ENCODE data around the gene TXNRD2. TPM values are rescaled to one million over a fixed set of nuclear protein-coding genes. Genes with fewer than 3 reads are reported as not detected.

The TXNRD2 gene
- total RNA-seq, 4 donors from 2014 or later, result 8.0 to 11.3 (median 10.4) TPM

- Histone ChIP-seq H3K4me1 (peaks cover 0 to 5% (median 0%) of the 10 kb centered on the region in 3 donors), H3K27me3 (no peaks in the 10 kb centered on the region), H3K4me3 (no peak overlapping the region), H3K27ac (no peak overlapping the region), H3K36me3 (peaks cover 0 to 75% (median 0%) of the 10 kb centered on the region in 3 donors), H3K9me3 (no peaks in the 10 kb centered on the region)
- TF ChIP-seq POLR2A (IDR thresholded peaks at IDR 0.05), result no peak
- TF ChIP-seq, protein P1, sequence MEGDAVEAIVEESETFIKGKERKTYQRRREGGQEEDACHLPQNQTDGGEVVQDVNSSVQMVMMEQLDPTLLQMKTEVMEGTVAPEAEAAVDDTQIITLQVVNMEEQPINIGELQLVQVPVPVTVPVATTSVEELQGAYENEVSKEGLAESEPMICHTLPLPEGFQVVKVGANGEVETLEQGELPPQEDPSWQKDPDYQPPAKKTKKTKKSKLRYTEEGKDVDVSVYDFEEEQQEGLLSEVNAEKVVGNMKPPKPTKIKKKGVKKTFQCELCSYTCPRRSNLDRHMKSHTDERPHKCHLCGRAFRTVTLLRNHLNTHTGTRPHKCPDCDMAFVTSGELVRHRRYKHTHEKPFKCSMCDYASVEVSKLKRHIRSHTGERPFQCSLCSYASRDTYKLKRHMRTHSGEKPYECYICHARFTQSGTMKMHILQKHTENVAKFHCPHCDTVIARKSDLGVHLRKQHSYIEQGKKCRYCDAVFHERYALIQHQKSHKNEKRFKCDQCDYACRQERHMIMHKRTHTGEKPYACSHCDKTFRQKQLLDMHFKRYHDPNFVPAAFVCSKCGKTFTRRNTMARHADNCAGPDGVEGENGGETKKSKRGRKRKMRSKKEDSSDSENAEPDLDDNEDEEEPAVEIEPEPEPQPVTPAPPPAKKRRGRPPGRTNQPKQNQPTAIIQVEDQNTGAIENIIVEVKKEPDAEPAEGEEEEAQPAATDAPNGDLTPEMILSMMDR (IDR thresholded peaks at IDR 0.05), result no peak
- DNase-seq, result no peak
- intact Hi-C loops (cut with DNase I), result no loop called here
- WGBS, 2 donors, result 67 to 91% methylated on average over 7 of the region's 7 CpGs
Observed at GRCh38 chr22:19904935-19905334, 36.7 kb downstream of the TXNRD2 start.

DNA sequence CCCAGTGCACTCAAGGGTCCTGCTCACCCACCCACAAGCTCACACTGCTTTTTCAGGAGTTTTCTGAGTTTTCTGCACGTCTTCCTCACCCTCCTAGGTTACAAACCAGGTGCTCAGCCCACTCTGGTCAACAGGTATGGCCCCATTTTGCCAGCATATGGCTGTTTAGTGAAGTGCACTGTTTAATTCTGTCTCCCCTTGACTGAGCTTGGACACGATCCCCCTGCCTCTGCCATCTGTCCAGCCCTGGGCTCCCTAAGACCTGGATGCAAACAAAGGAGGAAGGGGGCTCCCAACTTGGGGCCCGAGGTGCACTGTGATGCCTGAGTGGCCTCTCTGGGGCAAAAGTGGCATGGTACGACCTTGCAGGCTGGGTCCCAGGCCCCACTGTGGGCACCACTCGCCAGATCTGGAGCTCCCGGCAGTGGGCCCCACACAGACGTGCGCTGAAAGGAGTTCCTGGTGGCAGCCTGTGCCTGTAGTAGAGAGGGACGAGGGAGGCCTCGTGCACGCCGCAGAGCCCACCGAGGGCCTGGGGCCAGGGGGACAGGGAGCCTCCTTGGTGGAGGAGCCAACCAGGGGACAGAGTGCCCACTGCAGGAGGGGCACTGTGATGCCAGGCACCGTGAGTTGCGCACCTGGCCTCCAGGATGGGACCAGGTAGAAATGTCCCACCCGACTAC lies 37.3 kb downstream of the TXNRD2 start:
- no peaks in the 10 kb centered on the region for H3K27me3 ChIP-seq
- TF ChIP-seq POLR2A (IDR thresholded peaks at IDR 0.05), result no peak
- TF ChIP-seq, protein P1 (IDR thresholded peaks at IDR 0.05), result no peak
- H3K4me1 ChIP-seq, result peaks cover 0 to 5% (median 0%) of the 10 kb centered on the region in 3 donors
- H3K4me3 ChIP-seq, result no peak overlapping the region
- no peaks in the 10 kb centered on the region for H3K9me3 ChIP-seq
- no peak overlapping the region for H3K27ac ChIP-seq
- H3K36me3 ChIP-seq, result peaks cover 0 to 76% (median 0%) of the 10 kb centered on the region in 3 donors
- DNase-seq, result no peak
- WGBS, 2 donors, result 71 to 86% methylated on average over 2 to 5 of the region's 16 CpGs
- intact Hi-C loops (cut with DNase I), result no loop called here

DNA sequence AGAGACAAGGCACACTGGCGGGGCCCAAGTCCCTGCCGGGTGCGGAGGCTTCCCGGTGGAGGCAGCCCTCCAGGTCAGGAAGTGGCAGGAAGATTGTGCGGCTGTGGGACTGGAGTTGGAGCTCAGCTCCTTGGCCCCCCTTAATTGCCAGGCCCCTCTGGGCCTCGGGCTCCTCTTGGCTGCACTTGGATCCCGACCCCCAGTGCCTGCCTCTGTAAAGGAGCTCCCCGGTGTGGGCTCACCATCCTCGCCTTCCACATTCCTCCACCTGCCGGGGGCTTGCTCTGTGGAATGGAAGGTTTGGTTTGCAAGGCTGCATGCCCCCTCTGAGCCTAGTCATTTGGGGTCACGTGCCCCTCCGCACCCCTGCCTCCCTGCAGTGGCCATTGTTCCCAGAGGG lies 38.1 kb downstream of the TXNRD2 start:
- no peaks in the 10 kb centered on the region for H3K27me3 ChIP-seq

DNA sequence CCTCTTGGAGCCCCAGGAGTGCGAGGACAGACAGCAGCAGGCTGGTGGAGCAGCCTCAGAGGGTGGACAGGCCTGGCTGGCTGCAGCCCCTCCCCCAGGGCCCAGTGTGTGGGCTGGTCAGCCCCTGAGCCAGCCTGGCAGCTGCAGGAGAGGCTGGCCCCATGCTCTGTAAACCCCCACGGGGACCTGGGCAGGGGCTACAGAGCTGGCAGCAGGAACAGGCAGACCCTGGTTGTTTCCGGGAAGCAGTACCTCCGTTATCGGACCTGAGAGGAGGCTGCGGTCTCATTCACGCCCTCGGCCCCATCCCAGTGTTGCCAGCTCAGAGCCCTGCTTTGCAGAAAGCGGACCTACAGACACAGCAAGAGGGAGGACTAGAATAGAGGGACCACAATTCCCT lies 38.6 kb downstream of the TXNRD2 start:
- TF ChIP-seq, protein P1 (IDR thresholded peaks at IDR 0.05), result no peak
- TF ChIP-seq POLR2A (IDR thresholded peaks at IDR 0.05), result no peak
- intact Hi-C loops (cut with DNase I), result no loop called here
- no peaks in the 10 kb centered on the region for H3K9me3 ChIP-seq
- peaks cover 0 to 78% (median under 1%) of the 10 kb centered on the region in 3 donors for H3K36me3 ChIP-seq
- H3K27ac ChIP-seq, result no peak overlapping the region
- peaks cover 0 to 5% (median 0%) of the 10 kb centered on the region in 3 donors for H3K4me1 ChIP-seq
- DNase-seq, result no peak
- no peak overlapping the region for H3K4me3 ChIP-seq
- H3K27me3 ChIP-seq, result no peaks in the 10 kb centered on the region
- 80 to 100% methylated on average over 1 to 2 of the region's 9 CpGs for WGBS, 2 donors

More for the DNA sequence above, 38.1 kb downstream of the TXNRD2 start:
- H3K9me3 ChIP-seq, result no peaks in the 10 kb centered on the region
- no peak overlapping the region for H3K27ac ChIP-seq
- H3K4me1 ChIP-seq, result peaks cover 0 to 5% (median 0%) of the 10 kb centered on the region in 3 donors
- no peak for TF ChIP-seq POLR2A (IDR thresholded peaks at IDR 0.05)
- TF ChIP-seq, protein P1 (IDR thresholded peaks at IDR 0.05), result no peak
- intact Hi-C loops (cut with DNase I), result no loop called here
- no peak for DNase-seq
- H3K36me3 ChIP-seq, result peaks cover 0 to 78% (median 0%) of the 10 kb centered on the region in 3 donors
- 70 to 93% methylated on average over 5 to 7 of the region's 12 CpGs for WGBS, 2 donors
- H3K4me3 ChIP-seq, result no peak overlapping the region

DNA sequence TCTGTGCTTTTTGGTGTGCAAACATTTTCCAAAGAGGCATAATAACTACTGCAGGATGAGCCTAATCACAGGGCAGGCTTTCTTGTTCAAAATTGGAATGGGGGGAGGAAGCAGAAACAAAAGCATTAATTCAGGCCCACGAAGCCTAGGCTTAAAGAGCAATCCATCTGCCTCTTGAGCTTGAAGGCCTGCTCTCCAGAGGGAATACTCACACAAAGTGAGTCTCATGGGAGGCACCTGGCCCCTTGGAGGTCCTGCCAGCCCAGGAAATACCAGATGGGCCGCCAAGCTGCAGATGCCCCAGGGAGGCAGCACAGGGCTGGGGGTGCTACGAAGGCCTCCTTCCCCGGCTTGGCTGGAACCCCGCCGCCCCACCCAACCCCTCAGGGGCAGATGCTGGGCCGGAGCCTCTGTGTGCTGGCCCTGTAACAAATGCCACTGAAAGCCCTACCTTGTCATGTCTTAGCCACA lies 39.3 kb downstream of the TXNRD2 start:
- no peak overlapping the region for H3K27ac ChIP-seq
- no peak overlapping the region for H3K4me3 ChIP-seq
- TF ChIP-seq POLR2A (IDR thresholded peaks at IDR 0.05), result no peak
- TF ChIP-seq, protein P1 (IDR thresholded peaks at IDR 0.05), result no peak
- 29 to 47% methylated on average over 1 to 2 of the region's 7 CpGs for WGBS, 2 donors
- H3K4me1 ChIP-seq, result peaks cover 0 to 5% (median 0%) of the 10 kb centered on the region in 3 donors
- no peaks in the 10 kb centered on the region for H3K9me3 ChIP-seq
- intact Hi-C loops (cut with DNase I), result no loop called here
- DNase-seq, result no peak
- H3K36me3 ChIP-seq, result peaks cover 0 to 78% (median 4%) of the 10 kb centered on the region in 3 donors
- no peaks in the 10 kb centered on the region for H3K27me3 ChIP-seq
